Measurements from ENCODE around the gene CHCHD3.

The CHCHD3 gene

GRCh38 chr7:132735476-132735875 is 346.4 kb downstream of the CHCHD3 start:
- POLR2A ChIA-PET = no interaction called here

More at GRCh38 chr7:132735476-132735875, 346.4 kb downstream of the CHCHD3 start:
- Histone ChIP-seq H3K36me3 (ENCODE audit: control insufficient read depth in 2 of 2, insufficient read depth in 1 of 2, low read length in 2 of 2) (no peaks in the 10 kb centered on the region), H3K9me3 (ENCODE audit: control insufficient read depth, insufficient read depth, low read depth, low read length) (no peaks in the 10 kb centered on the region), H3K4me3 (ENCODE audit: low read depth, low read length) (no peak overlapping the region), H3K4me1 (ENCODE audit: control insufficient read depth, insufficient read depth, low read length) (no peaks in the 10 kb centered on the region), H3K27ac (ENCODE audit: extremely low read depth, low read depth, low read length) (no peak overlapping the region)
- CTCF ChIA-PET = interaction anchor here (1.9 kb wide), 1 partner anchor 13 kb away, joined by 5 read pairs; no protein-coding TSS in a partner anchor
- TF ChIP-seq ZNF677 (tag by site-specific recombination; IDR thresholded peaks at IDR 0.05) (no peak), ZBTB1 (tag by site-specific recombination; IDR thresholded peaks at IDR 0.05) (no peak), PRDM6 (tag by site-specific recombination; IDR thresholded peaks at IDR 0.05) (no peak), ZNF626 (tag by site-specific recombination; IDR thresholded peaks at IDR 0.05) (no peak), ZNF184 (tag by site-specific recombination; IDR thresholded peaks at IDR 0.05) (no peak), KLF7 (tag by site-specific recombination; IDR thresholded peaks at IDR 0.05; ENCODE audit: borderline replicate concordance) (no peak), ZNF513 (tag by site-specific recombination; IDR thresholded peaks at IDR 0.05) (no peak), ZNF311 (tag by site-specific recombination; IDR thresholded peaks at IDR 0.05; ENCODE audit: borderline replicate concordance) (no peak), HIC1 (tag by site-specific recombination; IDR thresholded peaks at IDR 0.05) (no peak), OSR2 (tag by site-specific recombination; IDR thresholded peaks at IDR 0.05) (no peak), SP2 (tag by site-specific recombination; IDR thresholded peaks at IDR 0.05) (no peak)
- TF ChIP-seq, protein P1, sequence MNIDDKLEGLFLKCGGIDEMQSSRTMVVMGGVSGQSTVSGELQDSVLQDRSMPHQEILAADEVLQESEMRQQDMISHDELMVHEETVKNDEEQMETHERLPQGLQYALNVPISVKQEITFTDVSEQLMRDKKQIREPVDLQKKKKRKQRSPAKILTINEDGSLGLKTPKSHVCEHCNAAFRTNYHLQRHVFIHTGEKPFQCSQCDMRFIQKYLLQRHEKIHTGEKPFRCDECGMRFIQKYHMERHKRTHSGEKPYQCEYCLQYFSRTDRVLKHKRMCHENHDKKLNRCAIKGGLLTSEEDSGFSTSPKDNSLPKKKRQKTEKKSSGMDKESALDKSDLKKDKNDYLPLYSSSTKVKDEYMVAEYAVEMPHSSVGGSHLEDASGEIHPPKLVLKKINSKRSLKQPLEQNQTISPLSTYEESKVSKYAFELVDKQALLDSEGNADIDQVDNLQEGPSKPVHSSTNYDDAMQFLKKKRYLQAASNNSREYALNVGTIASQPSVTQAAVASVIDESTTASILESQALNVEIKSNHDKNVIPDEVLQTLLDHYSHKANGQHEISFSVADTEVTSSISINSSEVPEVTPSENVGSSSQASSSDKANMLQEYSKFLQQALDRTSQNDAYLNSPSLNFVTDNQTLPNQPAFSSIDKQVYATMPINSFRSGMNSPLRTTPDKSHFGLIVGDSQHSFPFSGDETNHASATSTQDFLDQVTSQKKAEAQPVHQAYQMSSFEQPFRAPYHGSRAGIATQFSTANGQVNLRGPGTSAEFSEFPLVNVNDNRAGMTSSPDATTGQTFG (tag by site-specific recombination; IDR thresholded peaks at IDR 0.05; ENCODE audit: borderline replicate concordance) = no peak
- TF ChIP-seq, protein P2, sequence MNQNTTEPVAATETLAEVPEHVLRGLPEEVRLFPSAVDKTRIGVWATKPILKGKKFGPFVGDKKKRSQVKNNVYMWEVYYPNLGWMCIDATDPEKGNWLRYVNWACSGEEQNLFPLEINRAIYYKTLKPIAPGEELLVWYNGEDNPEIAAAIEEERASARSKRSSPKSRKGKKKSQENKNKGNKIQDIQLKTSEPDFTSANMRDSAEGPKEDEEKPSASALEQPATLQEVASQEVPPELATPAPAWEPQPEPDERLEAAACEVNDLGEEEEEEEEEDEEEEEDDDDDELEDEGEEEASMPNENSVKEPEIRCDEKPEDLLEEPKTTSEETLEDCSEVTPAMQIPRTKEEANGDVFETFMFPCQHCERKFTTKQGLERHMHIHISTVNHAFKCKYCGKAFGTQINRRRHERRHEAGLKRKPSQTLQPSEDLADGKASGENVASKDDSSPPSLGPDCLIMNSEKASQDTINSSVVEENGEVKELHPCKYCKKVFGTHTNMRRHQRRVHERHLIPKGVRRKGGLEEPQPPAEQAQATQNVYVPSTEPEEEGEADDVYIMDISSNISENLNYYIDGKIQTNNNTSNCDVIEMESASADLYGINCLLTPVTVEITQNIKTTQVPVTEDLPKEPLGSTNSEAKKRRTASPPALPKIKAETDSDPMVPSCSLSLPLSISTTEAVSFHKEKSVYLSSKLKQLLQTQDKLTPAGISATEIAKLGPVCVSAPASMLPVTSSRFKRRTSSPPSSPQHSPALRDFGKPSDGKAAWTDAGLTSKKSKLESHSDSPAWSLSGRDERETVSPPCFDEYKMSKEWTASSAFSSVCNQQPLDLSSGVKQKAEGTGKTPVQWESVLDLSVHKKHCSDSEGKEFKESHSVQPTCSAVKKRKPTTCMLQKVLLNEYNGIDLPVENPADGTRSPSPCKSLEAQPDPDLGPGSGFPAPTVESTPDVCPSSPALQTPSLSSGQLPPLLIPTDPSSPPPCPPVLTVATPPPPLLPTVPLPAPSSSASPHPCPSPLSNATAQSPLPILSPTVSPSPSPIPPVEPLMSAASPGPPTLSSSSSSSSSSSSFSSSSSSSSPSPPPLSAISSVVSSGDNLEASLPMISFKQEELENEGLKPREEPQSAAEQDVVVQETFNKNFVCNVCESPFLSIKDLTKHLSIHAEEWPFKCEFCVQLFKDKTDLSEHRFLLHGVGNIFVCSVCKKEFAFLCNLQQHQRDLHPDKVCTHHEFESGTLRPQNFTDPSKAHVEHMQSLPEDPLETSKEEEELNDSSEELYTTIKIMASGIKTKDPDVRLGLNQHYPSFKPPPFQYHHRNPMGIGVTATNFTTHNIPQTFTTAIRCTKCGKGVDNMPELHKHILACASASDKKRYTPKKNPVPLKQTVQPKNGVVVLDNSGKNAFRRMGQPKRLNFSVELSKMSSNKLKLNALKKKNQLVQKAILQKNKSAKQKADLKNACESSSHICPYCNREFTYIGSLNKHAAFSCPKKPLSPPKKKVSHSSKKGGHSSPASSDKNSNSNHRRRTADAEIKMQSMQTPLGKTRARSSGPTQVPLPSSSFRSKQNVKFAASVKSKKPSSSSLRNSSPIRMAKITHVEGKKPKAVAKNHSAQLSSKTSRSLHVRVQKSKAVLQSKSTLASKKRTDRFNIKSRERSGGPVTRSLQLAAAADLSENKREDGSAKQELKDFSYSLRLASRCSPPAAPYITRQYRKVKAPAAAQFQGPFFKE (tag by site-specific recombination; IDR thresholded peaks at IDR 0.05; ENCODE audit: borderline replicate concordance) = no peak
- TF ChIP-seq, protein P3, sequence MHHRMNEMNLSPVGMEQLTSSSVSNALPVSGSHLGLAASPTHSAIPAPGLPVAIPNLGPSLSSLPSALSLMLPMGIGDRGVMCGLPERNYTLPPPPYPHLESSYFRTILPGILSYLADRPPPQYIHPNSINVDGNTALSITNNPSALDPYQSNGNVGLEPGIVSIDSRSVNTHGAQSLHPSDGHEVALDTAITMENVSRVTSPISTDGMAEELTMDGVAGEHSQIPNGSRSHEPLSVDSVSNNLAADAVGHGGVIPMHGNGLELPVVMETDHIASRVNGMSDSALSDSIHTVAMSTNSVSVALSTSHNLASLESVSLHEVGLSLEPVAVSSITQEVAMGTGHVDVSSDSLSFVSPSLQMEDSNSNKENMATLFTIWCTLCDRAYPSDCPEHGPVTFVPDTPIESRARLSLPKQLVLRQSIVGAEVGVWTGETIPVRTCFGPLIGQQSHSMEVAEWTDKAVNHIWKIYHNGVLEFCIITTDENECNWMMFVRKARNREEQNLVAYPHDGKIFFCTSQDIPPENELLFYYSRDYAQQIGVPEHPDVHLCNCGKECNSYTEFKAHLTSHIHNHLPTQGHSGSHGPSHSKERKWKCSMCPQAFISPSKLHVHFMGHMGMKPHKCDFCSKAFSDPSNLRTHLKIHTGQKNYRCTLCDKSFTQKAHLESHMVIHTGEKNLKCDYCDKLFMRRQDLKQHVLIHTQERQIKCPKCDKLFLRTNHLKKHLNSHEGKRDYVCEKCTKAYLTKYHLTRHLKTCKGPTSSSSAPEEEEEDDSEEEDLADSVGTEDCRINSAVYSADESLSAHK (tag by site-specific recombination; IDR thresholded peaks at IDR 0.05) = no peak
